Left renal pelvis (tissue), 4 donors: Measurements from ENCODE around the gene CRIP1. TPM values are rescaled to one million over a fixed set of nuclear protein-coding genes. Genes with fewer than 3 reads are reported as not detected.

Source experiments
- DNase-seq, 4 donors: peaks; one replicate each; pipeline ENCODE4 v3.0.0-alpha.2; 2013; ENCODE audit warnings: low read depth in 4 of 4, low spot score in 3 of 4
- polyA plus RNA-seq, 4 donors: library from polyadenylated mRNA; unstranded; fragments of 120-200 nt; gene quantifications; one replicate each; pipeline ENCODE4 v1.2.1, GENCODE V29; 2013; ENCODE audit not compliant: insufficient read length in 4 of 4

The CRIP1 gene
- polyA plus RNA-seq, 4 donors, result 32.8 to 36.0 (median 35.1) TPM

GRCh38 chr14:105490572-105491365 lies 4.1 kb downstream of the CRIP1 start, which contains the start of gene TEDC1:
TEDC1 (plus strand) TSS chr14:105491246; CDS start chr14:105491376, 130 bp downstream.
- peak; percentile 99 to 100 (median 100) for DNase-seq

DNA sequence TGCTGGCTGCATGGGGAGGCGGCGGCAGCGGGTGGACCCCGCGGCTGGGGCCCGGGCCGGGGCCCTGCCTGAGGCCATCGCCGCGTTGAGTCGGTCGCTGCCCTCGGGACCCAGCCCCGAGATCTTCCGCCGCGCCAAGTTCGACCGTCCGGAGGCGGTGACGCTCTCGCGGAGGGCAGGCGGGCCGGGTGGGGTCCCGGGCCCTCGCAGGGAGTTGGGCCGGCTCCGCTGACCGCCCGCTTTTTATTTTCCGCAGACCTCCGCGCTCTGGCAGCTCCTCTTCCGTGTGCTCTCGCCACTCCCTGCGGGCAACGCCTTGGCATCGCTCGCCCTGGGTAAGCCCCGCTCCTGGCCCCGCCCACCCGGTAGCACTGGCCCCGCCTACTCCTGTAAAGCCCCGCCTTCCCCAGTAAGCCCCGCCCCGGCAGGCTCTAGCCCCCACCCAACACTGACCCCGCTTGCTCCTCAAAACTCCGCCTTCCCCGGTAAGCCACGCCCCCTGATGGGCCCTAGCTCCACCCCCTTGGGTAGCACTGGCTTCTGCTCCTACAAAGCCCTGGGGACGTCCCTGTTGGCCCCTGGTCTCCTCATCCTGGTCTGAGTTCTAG lies 4.8 kb downstream of the CRIP1 start:
- no peak for DNase-seq

- DNase-seq, result no peak
These were observed 5.6 kb downstream of the CRIP1 start for GRCh38 chr14:105492031-105492970.

DNA sequence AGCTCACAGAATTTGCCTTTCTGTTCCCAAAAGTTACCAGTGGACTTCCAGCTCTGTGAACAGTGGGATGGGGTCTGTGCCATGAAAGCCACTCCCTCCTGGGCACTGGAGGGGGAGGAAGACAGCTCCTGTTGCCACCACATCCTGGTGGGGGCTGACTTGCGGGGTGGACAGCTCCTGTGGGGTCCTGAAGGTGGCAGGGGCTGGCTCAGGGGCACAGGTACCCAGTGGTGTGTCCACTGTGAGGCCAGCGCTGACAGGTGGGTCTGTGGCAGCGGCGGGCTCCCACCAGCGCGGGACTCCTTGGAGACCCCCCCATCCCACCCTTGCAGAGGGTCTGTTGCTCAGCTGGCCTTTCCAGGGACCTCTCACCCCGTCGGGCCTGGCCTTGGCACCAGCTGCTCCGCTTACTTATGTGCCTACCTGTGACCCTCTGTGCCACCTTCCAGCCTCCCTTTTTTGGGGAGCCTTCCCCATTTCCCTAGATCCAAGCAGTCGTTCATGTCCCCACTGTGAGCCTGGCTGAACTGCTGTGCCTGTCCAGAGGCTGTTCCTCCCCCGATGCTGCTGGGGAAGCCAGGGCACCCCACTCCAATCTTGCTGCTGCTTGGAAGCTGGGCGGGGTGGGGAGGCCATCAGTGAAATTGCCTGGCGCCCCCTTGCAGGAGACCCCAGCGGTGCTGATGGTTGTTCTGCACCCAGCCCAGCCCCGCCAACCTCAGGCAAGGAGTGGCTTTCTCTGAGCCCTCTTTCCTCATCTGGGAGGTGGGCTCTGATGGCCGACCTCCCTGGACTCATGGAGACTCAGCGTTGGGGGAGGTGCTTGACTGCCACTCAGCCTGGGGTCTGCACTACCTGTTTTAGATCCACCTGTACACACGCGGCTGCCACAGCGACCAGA lies 6.5 kb downstream of the CRIP1 start:
- DNase-seq, result no peak

DNA sequence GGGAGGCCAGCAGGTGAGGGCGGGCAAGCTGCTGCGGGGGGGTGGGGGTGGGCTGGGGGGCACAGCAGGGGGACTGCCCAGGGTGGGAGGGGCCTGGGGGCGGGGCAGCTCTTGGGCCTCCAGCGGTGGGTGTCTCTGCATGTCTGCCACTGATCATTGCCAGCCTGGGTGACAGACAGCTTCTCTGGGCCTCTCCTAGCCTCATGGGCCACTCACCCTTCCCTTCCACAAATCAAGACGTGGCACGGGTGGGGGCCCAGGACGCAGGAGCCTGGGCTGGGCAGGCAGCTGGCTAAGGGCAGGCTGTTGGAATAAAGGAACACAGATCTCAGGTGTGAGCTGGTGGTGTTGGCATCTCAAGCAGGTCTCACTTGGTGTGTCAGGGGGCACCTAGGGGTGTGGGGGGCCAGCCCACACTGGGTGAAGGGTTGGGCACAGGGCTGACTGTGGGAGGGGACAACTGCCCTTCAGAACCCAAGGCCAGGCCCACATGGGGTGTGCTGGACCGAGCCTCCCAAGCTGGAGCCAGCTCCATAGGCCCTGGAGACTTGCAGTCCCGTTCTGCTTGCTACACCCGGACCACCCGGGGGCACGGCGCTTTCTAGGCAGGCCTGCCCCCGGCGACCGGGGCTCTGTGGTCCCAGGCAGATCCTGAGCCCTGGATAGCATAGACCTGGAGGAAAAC lies 7.4 kb downstream of the CRIP1 start:
- DNase-seq, result no peak

DNA sequence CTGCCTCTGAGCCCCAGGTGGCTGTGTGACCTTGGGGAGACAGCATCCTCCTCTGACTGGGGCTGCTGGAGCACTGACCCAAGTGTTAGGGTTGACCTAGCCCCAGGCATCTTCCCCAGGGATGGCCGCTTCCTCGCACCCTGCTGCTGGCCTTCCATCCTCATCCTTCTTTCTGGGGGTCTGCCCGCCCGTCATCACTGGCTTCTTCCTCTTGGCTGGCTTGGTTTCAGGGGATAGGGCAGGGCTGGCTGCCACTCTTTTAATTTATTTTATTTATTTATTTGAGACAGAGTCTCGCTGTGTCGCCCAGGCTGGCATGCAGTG lies 7.9 kb downstream of the CRIP1 start:
- no peak for DNase-seq

GRCh38 chr14:105495101-105495989 lies 8.7 kb downstream of the CRIP1 start:
- no peak for DNase-seq

DNA sequence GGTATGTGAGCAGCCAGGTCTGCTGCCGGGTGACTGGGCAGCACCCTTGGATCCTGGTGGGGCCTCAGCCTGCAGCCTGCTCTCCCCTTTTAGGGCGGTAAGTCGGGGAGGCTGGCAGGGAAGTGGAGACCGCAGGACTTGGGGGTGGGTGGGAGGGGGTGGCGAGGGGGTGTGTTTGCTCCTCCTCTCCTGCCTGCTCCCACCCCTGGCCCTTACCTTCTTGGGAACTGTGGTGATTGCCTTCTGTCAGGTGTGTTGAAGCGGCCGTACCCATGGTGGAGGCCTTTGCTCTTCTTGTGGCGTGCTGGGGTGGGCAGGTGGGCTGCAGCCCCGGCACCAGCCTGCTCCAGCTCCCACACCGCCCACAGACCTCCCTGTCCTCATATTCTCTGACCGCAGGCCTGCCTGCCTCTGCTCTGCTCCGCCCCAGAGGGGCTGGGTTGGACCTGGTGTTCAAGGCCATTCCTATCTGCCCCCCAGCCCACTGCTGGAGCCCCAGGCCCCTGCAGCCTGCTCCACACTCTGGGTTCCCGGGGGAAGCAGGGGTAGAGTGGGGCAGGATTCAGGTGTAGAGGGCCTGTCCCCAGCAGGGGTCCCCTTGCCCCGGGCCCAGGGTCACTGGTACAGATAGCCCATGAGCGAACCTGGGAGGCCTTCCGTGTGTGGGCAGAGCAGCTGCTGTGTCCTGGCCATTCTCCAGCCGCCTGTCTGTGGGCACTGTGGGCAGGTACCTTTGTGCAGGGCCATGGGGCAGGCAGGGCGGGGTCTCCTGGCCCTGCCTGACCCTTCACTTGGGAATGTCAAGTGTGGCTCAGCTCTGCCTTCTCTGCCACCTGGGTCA lies 9.5 kb downstream of the CRIP1 start:
- DNase-seq, result no peak

- no peak for DNase-seq
These were observed 10.3 kb downstream of the CRIP1 start for GRCh38 chr14:105496831-105497591.

GRCh38 chr14:105497671-105498429 lies 11.2 kb downstream of the CRIP1 start:
- no peak for DNase-seq

DNA sequence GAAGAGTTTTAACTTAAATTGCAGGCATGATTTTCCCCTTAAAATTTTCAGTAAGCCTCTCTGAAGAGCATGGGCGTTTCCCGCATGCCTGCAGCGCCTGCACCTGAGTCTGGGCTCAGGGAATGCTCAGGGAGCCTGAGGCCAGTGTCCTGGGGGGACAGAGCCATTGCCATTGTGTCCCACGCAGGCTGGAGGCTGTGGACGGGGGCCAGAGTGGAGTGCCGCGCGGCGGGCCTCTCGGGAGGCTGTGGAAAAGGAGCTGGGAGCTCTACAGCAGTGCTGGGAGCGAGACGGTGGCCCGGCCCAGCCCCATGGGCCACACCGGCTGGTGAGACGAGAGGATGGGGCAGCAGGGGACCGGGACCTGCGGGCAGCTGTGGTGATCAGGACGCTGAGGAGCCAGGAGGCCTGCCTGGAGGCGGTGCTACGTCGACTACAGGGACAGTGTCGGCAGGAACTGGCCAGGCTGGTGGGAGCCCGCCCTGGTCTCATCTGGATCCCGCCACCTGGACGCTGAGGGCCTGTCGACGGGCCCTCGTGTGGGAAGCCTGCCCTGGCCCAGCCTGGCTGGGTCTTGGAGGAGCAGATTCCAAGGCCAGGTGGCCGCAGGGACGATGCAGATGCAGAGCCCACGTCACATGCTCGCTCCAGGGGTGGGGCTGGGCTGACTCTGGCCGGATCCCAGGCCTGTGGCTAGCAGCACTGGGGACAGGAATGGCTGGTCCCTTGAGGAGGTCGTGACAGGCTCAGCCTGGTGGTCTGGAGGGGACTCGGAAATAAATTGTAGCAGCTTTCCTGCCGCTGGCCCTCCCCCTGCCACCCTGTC lies 12.0 kb downstream of the CRIP1 start:
- no peak for DNase-seq

- no peak for DNase-seq
These were observed 12.8 kb downstream of the CRIP1 start for GRCh38 chr14:105499256-105500035.

DNA sequence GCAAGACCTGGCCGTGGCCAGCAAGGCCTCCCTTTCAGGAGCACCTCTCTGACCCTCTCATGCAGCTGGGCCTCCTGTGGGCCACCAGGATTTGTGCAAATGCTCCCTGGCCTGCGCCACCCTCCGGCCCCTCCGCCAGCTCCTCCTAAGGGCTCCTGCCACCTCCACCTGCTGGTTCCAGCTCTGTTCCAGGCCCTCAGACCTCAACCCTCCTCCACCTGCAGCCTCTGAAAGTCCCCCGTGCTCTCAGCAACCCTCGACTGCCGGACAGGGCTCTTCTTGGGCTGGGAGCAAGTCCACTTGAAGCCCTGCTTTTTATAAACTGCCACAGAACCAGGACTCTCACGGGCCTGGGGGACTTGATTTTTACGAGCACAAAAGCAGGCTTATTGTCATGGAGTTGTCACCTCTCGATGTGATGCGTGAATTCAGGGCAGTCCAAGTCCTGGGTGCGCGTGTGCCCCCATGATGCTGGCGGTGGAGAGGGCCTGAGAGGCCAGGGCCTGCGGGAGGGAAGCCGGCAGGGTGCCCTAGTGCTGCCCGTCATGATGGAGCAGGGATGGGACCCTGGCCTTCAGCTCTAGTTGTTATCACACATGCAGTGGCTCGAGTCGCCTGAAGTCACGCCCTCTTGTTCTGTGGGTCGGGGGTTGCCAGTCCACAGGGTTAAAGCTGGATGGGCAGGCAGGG lies 13.5 kb downstream of the CRIP1 start:
- no peak for DNase-seq

DNA sequence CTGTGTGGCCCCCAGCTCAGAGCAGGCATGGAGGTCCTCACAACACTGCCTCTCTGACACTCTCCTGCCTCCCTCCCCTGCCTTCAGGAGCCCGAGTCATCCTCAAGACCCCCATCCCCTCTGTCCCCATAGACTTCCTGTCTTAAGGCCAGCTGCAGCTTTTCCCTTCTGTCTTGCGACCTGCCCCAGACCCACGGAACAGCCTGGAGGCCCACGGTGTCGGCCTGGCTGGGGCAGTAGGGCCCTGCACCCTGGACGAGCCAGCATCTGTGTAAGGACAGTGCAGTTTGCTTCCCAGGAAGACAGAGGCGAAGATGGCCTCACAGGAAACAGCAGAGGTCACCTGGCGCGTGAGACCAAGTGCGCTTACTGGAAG lies 14.0 kb downstream of the CRIP1 start:
- DNase-seq, result no peak
